ENCODE data around the gene ZNF678. TPM values are rescaled to one million over a fixed set of nuclear protein-coding genes. Genes with fewer than 3 reads are reported as not detected.

The ZNF678 gene
- 1 to 10 TPM; 4.0 to 9.1 (median 5.6) TPM for total RNA-seq

GRCh38 chr1:227563324-227564201 lies at the start of gene ZNF678:
ZNF678 (plus strand) TSS chr1:227563556; CDS start chr1:227650992, 87,436 bp downstream.
- Histone ChIP-seq H3K4me1 (peaks cover 8 to 21% (median 20%) of the 10 kb centered on the region in 4 donors), H3K9me3 (no peaks in the 10 kb centered on the region), H3K4me3 (peak within 1 kb of the TSS; percentile 76 to 92 (median 84)), H3K27ac (replicated peaks in 1 of 4) (peak within 1 kb of the TSS; percentile 86 to 91 (median 89)), H3K36me3 (no peaks in the 10 kb centered on the region), H3K27me3 (peaks cover 0 to 34% (median 22%) of the 10 kb centered on the region in 4 donors)
- under 1% methylated on average over 23 of the region's 39 CpGs for WGBS
- intact Hi-C loops (cut with DNase I), result loop anchor here (10.0 kb wide), 1 partner anchor 511 kb away; no protein-coding TSS in a partner anchor
- peak; percentile 98 for DNase-seq (ENCODE audit: extremely low spot score)
- TF ChIP-seq POLR2A (IDR thresholded peaks at IDR 0.05; ENCODE audit: low read depth) (no peak), CTCF (IDR thresholded peaks at IDR 0.05) (no peak), POLR2AphosphoS5 (IDR thresholded peaks at IDR 0.05) (peak; percentile 64 to 75), EP300 (IDR thresholded peaks at IDR 0.05) (no peak)

- 60% methylated on average over 3 of the region's 4 CpGs for WGBS
- H3K36me3 ChIP-seq, result no peaks in the 10 kb centered on the region
- peaks cover 0 to 8% (median 3%) of the 10 kb centered on the region in 4 donors for H3K9me3 ChIP-seq
- TF ChIP-seq CTCF (IDR thresholded peaks at IDR 0.05) (no peak), POLR2A (IDR thresholded peaks at IDR 0.05; ENCODE audit: low read depth) (no peak), EP300 (IDR thresholded peaks at IDR 0.05) (no peak), POLR2AphosphoS5 (IDR thresholded peaks at IDR 0.05) (no peak)
- DNase-seq (ENCODE audit: extremely low spot score), result no peak
- intact Hi-C loops (cut with DNase I), result no loop called here
- H3K4me3 ChIP-seq, result no peak overlapping the region
- H3K27me3 ChIP-seq, result no peaks in the 10 kb centered on the region
- H3K27ac ChIP-seq (replicated peaks in 1 of 4), result no peak overlapping the region
- no peaks in the 10 kb centered on the region for H3K4me1 ChIP-seq
These were observed 44.5 kb upstream of the ZNF678 start for GRCh38 chr1:227518876-227519275.

- TF ChIP-seq POLR2A (IDR thresholded peaks at IDR 0.05; ENCODE audit: low read depth) (no peak), CTCF (IDR thresholded peaks at IDR 0.05) (no peak), EP300 (IDR thresholded peaks at IDR 0.05) (no peak), POLR2AphosphoS5 (IDR thresholded peaks at IDR 0.05) (no peak)
- Histone ChIP-seq H3K4me1 (no peaks in the 10 kb centered on the region), H3K27ac (replicated peaks in 1 of 4) (no peak overlapping the region), H3K27me3 (no peaks in the 10 kb centered on the region), H3K36me3 (no peaks in the 10 kb centered on the region), H3K4me3 (no peak overlapping the region), H3K9me3 (peaks cover 0 to 25% (median 10%) of the 10 kb centered on the region in 4 donors)
- intact Hi-C loops (cut with DNase I), result no loop called here
- WGBS, result 74% methylated on average over 11 of the region's 11 CpGs
- no peak for DNase-seq (ENCODE audit: extremely low spot score)
These were observed 41.6 kb upstream of the ZNF678 start for GRCh38 chr1:227521782-227522181.

GRCh38 chr1:227526524-227526923 lies 36.8 kb upstream of the ZNF678 start:
- intact Hi-C loops (cut with DNase I), result no loop called here

More at GRCh38 chr1:227526524-227526923, 36.8 kb upstream of the ZNF678 start:
- Histone ChIP-seq H3K27me3 (no peaks in the 10 kb centered on the region), H3K4me3 (no peak overlapping the region), H3K4me1 (no peaks in the 10 kb centered on the region), H3K27ac (replicated peaks in 1 of 4) (no peak overlapping the region), H3K36me3 (no peaks in the 10 kb centered on the region), H3K9me3 (peaks cover 0 to 61% (median 38%) of the 10 kb centered on the region in 4 donors)
- TF ChIP-seq CTCF (IDR thresholded peaks at IDR 0.05) (no peak), POLR2A (IDR thresholded peaks at IDR 0.05; ENCODE audit: low read depth) (no peak), POLR2AphosphoS5 (IDR thresholded peaks at IDR 0.05) (no peak), EP300 (IDR thresholded peaks at IDR 0.05) (no peak)
- no peak for DNase-seq (ENCODE audit: extremely low spot score)
- 94% methylated on average over 2 of the region's 2 CpGs for whole genome bisulfite sequencing
